Smooth muscle cell (in vitro differentiated cells): Measurements from ENCODE around the gene TNIK. TPM values are rescaled to one million over a fixed set of nuclear protein-coding genes. Genes with fewer than 3 reads are reported as not detected.

Experiments
- DNase-seq: peaks from one replicate; lab custom pipeline; 2025; ENCODE audit not compliant: unreplicated experiment; lab: John Stamatoyannopoulos, UW
- H2AFZ ChIP-seq: fragments of 200-600 bp; sonication (generic); 2 replicates; pipeline ENCODE4 v1.6.0; 2016; ENCODE audit warnings: antibody characterized with exemption, low read depth, mild to moderate bottlenecking
- H3F3A ChIP-seq: fragments of 200-600 bp; sonication (generic); 2 replicates; pipeline ENCODE4 v1.6.0; 2017; ENCODE audit warnings: antibody characterized with exemption, low read depth
- H3K27ac ChIP-seq: fragments of 200-600 bp; sonication (generic); 2 replicates; pipeline ENCODE4 v1.5.1; 2016; ENCODE audit warnings: low read depth, mild to moderate bottlenecking
- H3K27me3 ChIP-seq: fragments of 200-600 bp; sonication (generic); 2 replicates; pipeline ENCODE4 v1.6.1; 2016; ENCODE audit warnings: low read depth, mild to moderate bottlenecking
- H3K36me3 ChIP-seq: fragments of 200-600 bp; sonication (generic); 2 replicates; pipeline ENCODE4 v1.5.1; 2016; ENCODE audit warnings: low read depth
- H3K4me1 ChIP-seq: fragments of 200-600 bp; sonication (generic); 2 replicates; pipeline ENCODE4 v1.5.1; 2016; ENCODE audit warnings: low read depth
- H3K4me2 ChIP-seq: fragments of 200-600 bp; sonication (generic); 2 replicates; pipeline ENCODE4 v1.6.0; 2016; ENCODE audit warnings: mild to moderate bottlenecking
- H3K4me3 ChIP-seq: fragments of 200-600 bp; sonication (generic); 2 replicates; pipeline ENCODE4 v1.5.1; 2016; ENCODE audit warnings: mild to moderate bottlenecking
- H3K79me2 ChIP-seq: fragments of 200-600 bp; sonication (generic); 2 replicates; pipeline ENCODE4 v1.6.0; 2016; ENCODE audit warnings: low read depth, mild to moderate bottlenecking
- H3K9ac ChIP-seq: fragments of 200-600 bp; sonication (generic); 2 replicates; pipeline ENCODE4 v1.6.0; 2016; ENCODE audit warnings: low read depth
- H3K9me3 ChIP-seq: fragments of 200-600 bp; sonication (generic); replicated peaks from 2 replicates; pipeline ENCODE4 v1.5.1; 2016; ENCODE audit warnings: low read depth
- H4K20me1 ChIP-seq: fragments of 200-600 bp; sonication (generic); 2 replicates; pipeline ENCODE4 v1.6.0; 2016; ENCODE audit warnings: low read depth
- CTCF ChIP-seq: fragments of 200-600 bp; sonication (generic); IDR thresholded peaks from 2 replicates; pipeline ENCODE4 v1.5.1; 2017; ENCODE audit warnings: borderline replicate concordance, mild to moderate bottlenecking, antibody characterized with exemption; ENCODE audit not compliant: insufficient read depth, poor library complexity, severe bottlenecking
- WGBS: methylation state at CpG from one replicate; pipeline ENCODE4 v1.1.7; 2016; ENCODE audit warnings: low lambda C conversion rate; 5-methylcytosine and 5-hydroxymethylcytosine counted together
- polyA plus RNA-seq: library from polyadenylated mRNA; unstranded; fragments of >200 nt; fragmentation: Nextera tagmentation; extraction: Ambion mirVana; gene quantifications from 2 replicates; pipeline ENCODE4 v1.2.1, GENCODE V29; 2016
- total RNA-seq: library from RNA; depleted of rRNA; stranded (reverse); fragments of >200 nt; gene quantifications from 2 replicates; pipeline ENCODE4 v1.2.3, GENCODE V29; 2014

The TNIK gene
- total and polyA plus RNA-seq, 2 experiments from 2014 or later, result 10.4 to 12.5 TPM

- Histone ChIP-seq H3K4me3 (no peak overlapping the region), H2AFZ (no peak overlapping the region), H3K4me1 (no peaks in the 10 kb centered on the region), H3K27ac (no peak overlapping the region), H3K9ac (no peak overlapping the region), H3K4me2 (peak overlapping the region; percentile 33), H3K36me3 (no peaks in the 10 kb centered on the region), H3K27me3 (no peaks in the 10 kb centered on the region), H3F3A (no peaks in the 10 kb centered on the region), H3K9me3 (no peaks in the 10 kb centered on the region), H3K79me2 (peaks cover 17% of the 10 kb centered on the region), H4K20me1 (peaks cover 13% of the 10 kb centered on the region)
- TF ChIP-seq CTCF, result no peak
- no peak for DNase-seq
- WGBS, result 36% methylated on average over 3 of the region's 3 CpGs
These were observed 52.4 kb downstream of the TNIK start for GRCh38 chr3:171407759-171408158.

- Histone ChIP-seq H3K9me3 (no peaks in the 10 kb centered on the region), H3K27me3 (no peaks in the 10 kb centered on the region), H2AFZ (no peak overlapping the region), H3K36me3 (no peaks in the 10 kb centered on the region), H3K27ac (no peak overlapping the region), H3K4me3 (no peak overlapping the region), H3K4me1 (no peaks in the 10 kb centered on the region), H3K4me2 (no peak overlapping the region), H4K20me1 (peaks cover 10% of the 10 kb centered on the region), H3F3A (no peaks in the 10 kb centered on the region), H3K79me2 (peaks cover 29% of the 10 kb centered on the region), H3K9ac (no peak overlapping the region)
- 80% methylated on average over 3 of the region's 3 CpGs for WGBS
- no peak for DNase-seq
- TF ChIP-seq CTCF, result no peak
These were observed 55.7 kb downstream of the TNIK start for GRCh38 chr3:171404376-171404967.

- no peaks in the 10 kb centered on the region for H3K36me3 ChIP-seq
- H3F3A ChIP-seq, result no peaks in the 10 kb centered on the region
- no peaks in the 10 kb centered on the region for H3K27me3 ChIP-seq
- H3K9me3 ChIP-seq, result no peaks in the 10 kb centered on the region
- DNase-seq, result no peak
- no peak overlapping the region for H2AFZ ChIP-seq
- H4K20me1 ChIP-seq, result peaks cover 16% of the 10 kb centered on the region
- no peak for TF ChIP-seq CTCF
- H3K4me3 ChIP-seq, result no peak overlapping the region
- no peak overlapping the region for H3K27ac ChIP-seq
- no peaks in the 10 kb centered on the region for H3K4me1 ChIP-seq
- H3K4me2 ChIP-seq, result no peak overlapping the region
- H3K9ac ChIP-seq, result no peak overlapping the region
- 99% methylated on average over 3 of the region's 3 CpGs for WGBS
- peaks cover 45% of the 10 kb centered on the region for H3K79me2 ChIP-seq
These were observed 57.9 kb downstream of the TNIK start for GRCh38 chr3:171402281-171402680.

- H3K79me2 ChIP-seq, result peaks cover 41% of the 10 kb centered on the region
- no peaks in the 10 kb centered on the region for H3F3A ChIP-seq
- TF ChIP-seq CTCF, result no peak
- no peaks in the 10 kb centered on the region for H3K4me1 ChIP-seq
- H3K27me3 ChIP-seq, result no peaks in the 10 kb centered on the region
- WGBS, result 91% methylated on average over 1 of the region's 1 CpG
- H3K36me3 ChIP-seq, result no peaks in the 10 kb centered on the region
- H3K4me3 ChIP-seq, result no peak overlapping the region
- H4K20me1 ChIP-seq, result peaks cover 15% of the 10 kb centered on the region
- H3K9me3 ChIP-seq, result no peaks in the 10 kb centered on the region
- no peak overlapping the region for H3K4me2 ChIP-seq
- DNase-seq, result no peak
- no peak overlapping the region for H2AFZ ChIP-seq
- no peak overlapping the region for H3K27ac ChIP-seq
- no peak overlapping the region for H3K9ac ChIP-seq
These were observed 58.8 kb downstream of the TNIK start for GRCh38 chr3:171401432-171401831.
